Choroid plexus epithelial cell (primary cell): ENCODE data around the gene PRKAA1.
"Not testable (repeated sequence)": the region's sequence is repeated elsewhere in the genome, so short reads cannot be mapped to it uniquely, and the experiment has no call there.

ENCODE experiments used
- DNase-seq: peaks from one replicate; pipeline ENCODE4 v3.0.0-alpha.2; 2010; ENCODE audit warnings: low read depth
- H3K4me3 ChIP-seq: 2 replicates; pipeline ENCODE4 v1.5.1; 2011; ENCODE audit warnings: low read depth, mild to moderate bottlenecking, control low read depth, low read length, moderate library complexity
- CTCF ChIP-seq: conservative IDR thresholded peaks from 2 replicates; pipeline ENCODE4 v1.5.1; 2011; ENCODE audit warnings: low read depth, mild to moderate bottlenecking, control low read depth, inconsistent platforms, low read length, moderate library complexity

The PRKAA1 gene

GRCh38 chr5:40717281-40717680, 80.9 kb downstream of the PRKAA1 start:
- no peak for TF ChIP-seq CTCF
- no peak overlapping the region for H3K4me3 ChIP-seq
- peak; percentile 75 for DNase-seq

- TF ChIP-seq CTCF: no peak
- no peak for DNase-seq
- H3K4me3 ChIP-seq: no peak overlapping the region
These were observed 81.6 kb downstream of the PRKAA1 start for GRCh38 chr5:40716590-40716989.

- H3K4me3 ChIP-seq: no peak overlapping the region
- TF ChIP-seq CTCF: peak; percentile 55
- DNase-seq: peak; percentile 46
These were observed 82.2 kb downstream of the PRKAA1 start for GRCh38 chr5:40716000-40716399.

GRCh38 chr5:40714001-40714400, 84.2 kb downstream of the PRKAA1 start:
- no peak for DNase-seq
- no peak overlapping the region for H3K4me3 ChIP-seq
- TF ChIP-seq CTCF: no peak

GRCh38 chr5:40710575-40710974, 87.6 kb downstream of the PRKAA1 start:
- DNase-seq, H3K4me3 ChIP-seq: not testable (repeated sequence)
